Activated B cell treated with CpG ODN at 0.5 μM for 24 hours (primary cell): Measurements from ENCODE around the gene COL4A1. TPM values are rescaled to one million over a fixed set of nuclear protein-coding genes. Genes with fewer than 3 reads are reported as not detected.

Source experiments
- ATAC-seq: fragments of 200-7000 bp; cut with Tn5 transposase; one replicate; pipeline ENCODE4 v1.10.0; 2021; ENCODE audit warnings: low read depth, mild to moderate bottlenecking, moderate library complexity
- CTCF ChIA-PET: fragments of 350-600 bp; sonication (Branson Sonifier 250); formaldehyde crosslinking; loops from one replicate; lab custom pipeline; 2021; ENCODE audit warnings: antibody characterized with exemption; lab: Charles Lee
- POLR2A ChIA-PET: fragments of 350-600 bp; sonication (Branson Sonifier 250); formaldehyde crosslinking; loops from one replicate; lab custom pipeline; 2021; ENCODE audit warnings: antibody characterized with exemption; lab: Charles Lee
- DNase-seq: peaks from one replicate; pipeline ENCODE4 v3.0.0; 2022
- H3K27ac Mint-ChIP-seq: one replicate; pipeline ENCODE4 v1.8.0; 2020; ENCODE audit warnings: mixed read lengths
- H3K27me3 Mint-ChIP-seq: one replicate; pipeline ENCODE4 v1.8.0; 2021; ENCODE audit warnings: mixed read lengths
- H3K36me3 Mint-ChIP-seq: one replicate; pipeline ENCODE4 v1.8.0; 2021; ENCODE audit warnings: low read depth, mixed read lengths
- H3K4me1 Mint-ChIP-seq: one replicate; pipeline ENCODE4 v1.8.0; 2021; ENCODE audit warnings: mixed read lengths
- H3K4me3 Mint-ChIP-seq: one replicate; pipeline ENCODE4 v1.8.0; 2020; ENCODE audit warnings: mild to moderate bottlenecking, mixed read lengths
- H3K9me3 Mint-ChIP-seq: one replicate; pipeline ENCODE4 v1.8.0; 2020; ENCODE audit warnings: mixed read lengths
- CTCF ChIP-seq: fragments of 200-600 bp; IDR thresholded peaks from one replicate; pipeline ENCODE4 v1.8.0; 2022; ENCODE audit warnings: antibody characterized with exemption, mild to moderate bottlenecking
- intact Hi-C: fragments of 100-400 bp; cut with micrococcal nuclease; formaldehyde crosslinking; loops from one replicate; pipeline ENCODE4 v1.15.1; 2024
- total RNA-seq: library from RNA; stranded (reverse); gene quantifications from 2 replicates; pipeline ENCODE4 v1.2.3, GENCODE V29; 2022

COL4A1 gene
- total RNA-seq, 1 donor from 2014 or later, result not detected

GRCh38 chr13:110201114-110201513 is 105.8 kb downstream of the COL4A1 start:
- POLR2A ChIA-PET, result no interaction called here
- no peak for TF ChIP-seq CTCF
- CTCF ChIA-PET, result no interaction called here
- H3K9me3 Mint-ChIP-seq, result no peaks in the 10 kb centered on the region
- DNase-seq (no peak), ATAC-seq (no peak)
- intact Hi-C loops, result no loop called here
- no peak overlapping the region for H3K27ac Mint-ChIP-seq
- H3K27me3 Mint-ChIP-seq, result peaks cover 2% of the 10 kb centered on the region
- H3K4me3 Mint-ChIP-seq, result no peak overlapping the region
- no peaks in the 10 kb centered on the region for H3K4me1 Mint-ChIP-seq
- no peaks in the 10 kb centered on the region for H3K36me3 Mint-ChIP-seq

GRCh38 chr13:110200276-110200870 is 106.6 kb downstream of the COL4A1 start:
- no peak for TF ChIP-seq CTCF
- intact Hi-C loops, result no loop called here
- ChIA-PET CTCF (no interaction called here), POLR2A (no interaction called here)
- H3K4me3 Mint-ChIP-seq, result no peak overlapping the region
- ATAC-seq (no peak), DNase-seq (no peak)
- no peaks in the 10 kb centered on the region for H3K4me1 Mint-ChIP-seq
- H3K9me3 Mint-ChIP-seq, result no peaks in the 10 kb centered on the region
- H3K27me3 Mint-ChIP-seq, result peaks cover 2% of the 10 kb centered on the region
- no peaks in the 10 kb centered on the region for H3K36me3 Mint-ChIP-seq
- no peak overlapping the region for H3K27ac Mint-ChIP-seq

GRCh38 chr13:110199046-110199831 is 107.7 kb downstream of the COL4A1 start:
- ATAC-seq, result no peak
- no peaks in the 10 kb centered on the region for H3K9me3 Mint-ChIP-seq
- ChIA-PET POLR2A (no interaction called here), CTCF (interaction anchor here (1.1 kb wide), 1 partner anchor 22 kb away, joined by 3 read pairs; no protein-coding TSS in a partner anchor)
- DNase-seq, result no peak
- H3K4me3 Mint-ChIP-seq, result no peak overlapping the region
- no peak for TF ChIP-seq CTCF
- H3K4me1 Mint-ChIP-seq, result no peaks in the 10 kb centered on the region
- H3K27ac Mint-ChIP-seq, result no peak overlapping the region
- intact Hi-C loops, result no loop called here
- no peaks in the 10 kb centered on the region for H3K36me3 Mint-ChIP-seq
- H3K27me3 Mint-ChIP-seq, result peaks cover 2% of the 10 kb centered on the region

- no peak for TF ChIP-seq CTCF
- CTCF ChIA-PET, result no interaction called here
- Mint-ChIP-seq H3K9me3 (no peaks in the 10 kb centered on the region), H3K36me3 (no peaks in the 10 kb centered on the region), H3K27me3 (peaks cover 2% of the 10 kb centered on the region), H3K4me1 (no peaks in the 10 kb centered on the region), H3K27ac (no peak overlapping the region), H3K4me3 (no peak overlapping the region)
- ATAC-seq, result no peak
- POLR2A ChIA-PET, result no interaction called here
- no peak for DNase-seq
- intact Hi-C loops, result no loop called here
Observed at GRCh38 chr13:110197471-110197870, 109.5 kb downstream of the COL4A1 start.

GRCh38 chr13:110197026-110197425 is 109.9 kb downstream of the COL4A1 start:
- intact Hi-C loops, result no loop called here
- CTCF ChIA-PET, result no interaction called here
- TF ChIP-seq CTCF, result no peak
- POLR2A ChIA-PET, result no interaction called here
- ATAC-seq (no peak), DNase-seq (no peak)
- no peak overlapping the region for H3K27ac Mint-ChIP-seq
- H3K4me1 Mint-ChIP-seq, result no peaks in the 10 kb centered on the region
- no peaks in the 10 kb centered on the region for H3K36me3 Mint-ChIP-seq
- peaks cover 4% of the 10 kb centered on the region for H3K27me3 Mint-ChIP-seq
- H3K4me3 Mint-ChIP-seq, result no peak overlapping the region
- no peaks in the 10 kb centered on the region for H3K9me3 Mint-ChIP-seq
